Subcutaneous adipose tissue (tissue), 4 donors: Measurements from ENCODE around the gene CMC1. TPM values are rescaled to one million over a fixed set of nuclear protein-coding genes. Genes with fewer than 3 reads are reported as not detected.

Experiments
- total RNA-seq, 4 donors: library from RNA; depleted of rRNA; stranded (reverse); fragments of >200 nt; gene quantifications; one replicate each; pipeline ENCODE4 v1.1.0, GENCODE V29; 2016
- TF ChIP-seq, protein P1 (sequence below): fragments of 450-650 bp; IDR thresholded peaks from one replicate; pipeline ENCODE4 v1.5.1; 2016; ENCODE audit warnings: low read depth, mild to moderate bottlenecking, control low read depth, antibody characterized with exemption, moderate library complexity

Gene CMC1
- total RNA-seq, 4 donors from 2014 or later = 10.9 to 17.6 (median 13.8) TPM

DNA sequence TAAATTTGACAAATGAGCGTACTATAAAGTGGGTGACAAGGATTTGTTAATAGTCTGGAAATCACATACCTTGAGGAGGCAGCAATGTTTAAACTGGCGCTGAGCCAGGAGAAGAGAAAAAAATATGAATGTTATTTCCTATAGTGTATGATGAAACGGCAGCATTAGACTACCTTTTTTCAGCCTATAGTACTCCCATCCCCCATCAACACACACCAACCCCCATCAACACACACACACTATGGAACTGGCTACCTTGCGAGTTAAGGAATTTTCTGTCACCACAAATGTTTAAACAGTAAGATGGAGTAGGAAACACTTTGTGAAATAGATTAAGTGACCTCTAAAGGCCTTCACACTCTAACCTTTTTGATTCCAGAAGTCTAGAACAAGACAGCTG lies 60.3 kb downstream of the CMC1 start:
- TF ChIP-seq, protein P1, sequence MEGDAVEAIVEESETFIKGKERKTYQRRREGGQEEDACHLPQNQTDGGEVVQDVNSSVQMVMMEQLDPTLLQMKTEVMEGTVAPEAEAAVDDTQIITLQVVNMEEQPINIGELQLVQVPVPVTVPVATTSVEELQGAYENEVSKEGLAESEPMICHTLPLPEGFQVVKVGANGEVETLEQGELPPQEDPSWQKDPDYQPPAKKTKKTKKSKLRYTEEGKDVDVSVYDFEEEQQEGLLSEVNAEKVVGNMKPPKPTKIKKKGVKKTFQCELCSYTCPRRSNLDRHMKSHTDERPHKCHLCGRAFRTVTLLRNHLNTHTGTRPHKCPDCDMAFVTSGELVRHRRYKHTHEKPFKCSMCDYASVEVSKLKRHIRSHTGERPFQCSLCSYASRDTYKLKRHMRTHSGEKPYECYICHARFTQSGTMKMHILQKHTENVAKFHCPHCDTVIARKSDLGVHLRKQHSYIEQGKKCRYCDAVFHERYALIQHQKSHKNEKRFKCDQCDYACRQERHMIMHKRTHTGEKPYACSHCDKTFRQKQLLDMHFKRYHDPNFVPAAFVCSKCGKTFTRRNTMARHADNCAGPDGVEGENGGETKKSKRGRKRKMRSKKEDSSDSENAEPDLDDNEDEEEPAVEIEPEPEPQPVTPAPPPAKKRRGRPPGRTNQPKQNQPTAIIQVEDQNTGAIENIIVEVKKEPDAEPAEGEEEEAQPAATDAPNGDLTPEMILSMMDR = no peak

DNA sequence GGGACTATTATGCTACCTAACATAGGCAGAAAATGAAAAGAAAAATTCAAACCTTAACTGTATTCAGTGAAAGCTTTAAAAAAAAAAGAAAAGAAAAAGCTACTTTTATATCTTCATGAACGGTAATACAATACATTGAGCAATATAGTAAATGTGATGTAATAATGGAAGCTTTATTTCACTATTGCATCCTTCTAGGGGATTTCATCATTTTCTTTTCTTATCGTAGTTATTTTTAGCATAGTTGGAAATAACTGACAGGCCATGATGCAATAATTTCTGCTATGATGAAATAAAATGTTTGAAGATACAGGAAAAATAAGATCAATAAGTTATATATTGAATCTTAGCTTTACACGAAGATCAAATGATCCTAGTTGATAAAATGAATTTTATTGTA lies 66.8 kb downstream of the CMC1 start:
- TF ChIP-seq, protein P1 = no peak

DNA sequence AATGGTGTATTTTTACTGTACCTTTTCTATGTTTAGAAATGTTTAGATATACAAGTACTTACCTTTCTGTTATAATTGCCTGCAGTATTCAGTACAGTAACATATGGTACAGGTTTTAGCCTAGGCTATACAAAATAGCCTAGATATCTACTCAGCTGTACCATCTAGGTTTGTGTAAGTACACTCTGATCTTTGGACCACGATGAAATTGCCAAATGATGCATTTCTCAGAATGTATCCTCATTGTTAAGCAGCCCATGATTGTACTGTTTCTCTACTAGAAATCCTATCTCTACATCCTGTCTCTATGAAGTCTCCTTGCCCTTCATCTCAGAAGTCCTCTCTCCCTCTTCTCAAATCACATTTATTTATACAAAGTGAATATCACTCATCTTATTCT lies 74.3 kb downstream of the CMC1 start:
- TF ChIP-seq, protein P1 = no peak

DNA sequence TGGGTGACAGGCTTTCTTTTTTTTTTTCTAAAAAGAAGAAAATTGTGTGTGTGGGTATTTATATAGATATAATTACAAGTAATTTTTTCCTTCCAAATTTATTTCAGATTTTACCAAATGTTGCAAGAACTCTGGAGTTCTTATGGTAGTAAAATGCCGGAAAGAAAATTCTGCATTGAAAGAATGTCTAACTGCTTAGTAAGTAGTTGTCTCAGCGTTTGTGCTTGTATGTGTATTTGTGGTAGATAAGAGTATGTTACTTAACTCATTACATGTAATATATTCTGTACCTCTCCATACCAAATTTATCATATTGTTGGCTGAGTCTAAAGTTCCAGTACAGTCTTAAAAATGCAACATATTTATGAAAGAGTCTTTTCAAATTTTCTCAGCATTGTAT lies 74.8 kb downstream of the CMC1 start:
- TF ChIP-seq, protein P1 = no peak

DNA sequence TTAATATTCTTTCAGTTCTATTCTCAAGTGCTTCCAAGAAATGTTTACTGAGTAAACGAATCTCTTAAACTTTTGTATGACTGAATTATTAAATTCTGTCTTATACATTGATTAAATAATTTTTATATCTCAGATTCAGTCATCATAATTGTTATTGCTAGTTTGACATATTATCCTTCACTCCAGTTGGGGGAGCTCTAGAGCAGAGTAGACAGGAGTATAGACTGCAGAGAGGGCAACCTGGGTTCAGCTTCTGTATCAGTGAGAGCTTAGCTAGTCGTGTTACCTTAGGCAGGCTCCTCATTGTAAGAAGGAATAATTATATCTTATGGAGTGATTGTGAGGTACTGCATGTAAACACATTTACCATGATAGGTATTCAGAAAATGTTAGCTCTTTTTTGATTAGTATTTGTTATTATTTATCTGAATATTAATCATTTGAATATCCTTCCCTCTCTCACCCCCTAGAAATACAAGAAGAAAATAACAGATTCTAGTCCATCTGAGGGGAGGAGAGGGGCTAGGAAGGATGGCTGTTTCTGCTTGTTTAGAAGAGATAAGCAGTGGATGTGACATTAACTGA lies 76.1 kb downstream of the CMC1 start:
- TF ChIP-seq, protein P1 = no peak

DNA sequence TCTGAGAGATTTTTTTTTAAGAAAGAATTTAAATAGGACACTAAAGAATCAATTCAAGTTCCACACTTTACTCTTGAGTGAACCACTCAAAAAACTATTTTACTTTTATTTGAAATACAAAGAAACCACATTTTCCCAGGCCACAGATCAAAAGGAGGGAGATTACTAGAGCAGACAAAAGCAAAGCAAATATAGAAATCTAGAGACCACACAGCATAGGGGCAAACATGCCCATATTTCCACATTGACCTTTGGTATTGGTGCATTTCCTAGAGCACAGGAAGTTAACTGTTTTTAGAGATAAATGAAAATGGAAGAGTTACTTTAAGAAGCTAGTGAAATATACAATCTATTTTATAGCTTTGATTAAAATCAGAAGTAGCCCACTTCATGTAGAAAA lies 79.6 kb downstream of the CMC1 start:
- TF ChIP-seq, protein P1 = no peak

DNA sequence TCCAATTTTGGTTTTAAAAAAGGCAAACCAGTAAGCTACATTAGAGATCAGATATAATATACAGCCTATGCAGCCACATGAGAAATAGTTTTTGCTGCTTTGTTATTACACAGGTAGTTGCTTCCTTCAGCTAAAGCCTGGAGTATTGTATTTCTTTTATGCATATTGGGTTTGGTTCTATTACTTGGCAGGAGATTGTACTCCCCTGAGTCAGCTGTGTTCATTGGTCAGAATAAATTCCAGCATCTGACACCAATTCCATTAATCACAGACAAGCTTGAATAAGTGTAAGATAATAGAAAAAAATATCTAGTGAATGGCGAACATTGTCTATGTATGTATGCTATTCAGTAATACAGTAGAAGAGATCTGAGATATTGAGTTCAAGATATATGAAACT lies 81.0 kb downstream of the CMC1 start:
- TF ChIP-seq, protein P1 = no peak
